Mesothelial cell of epicardium (in vitro differentiated cells): Measurements from ENCODE around the gene AK2. TPM values are rescaled to one million over a fixed set of nuclear protein-coding genes. Genes with fewer than 3 reads are reported as not detected.
A peak's percentile ranks its signal among the peaks of the same experiment; 100 is the strongest.

Source experiments
- DNase-seq, 2 experiments: peaks; one replicate each; pipeline ENCODE4 v3.0.0; 2021; ENCODE audit warnings: low spot score in 2 of 2; ENCODE audit not compliant: unreplicated experiment in 2 of 2
- H3K27ac Mint-ChIP-seq: 2 replicates; pipeline ENCODE4 v1.8.0; 2021; ENCODE audit warnings: mixed read lengths
- H3K27me3 Mint-ChIP-seq: 2 replicates; pipeline ENCODE4 v1.8.0; 2021; ENCODE audit warnings: low read depth, mixed read lengths
- H3K36me3 Mint-ChIP-seq: 2 replicates; pipeline ENCODE4 v1.8.0; 2021; ENCODE audit warnings: mixed read lengths
- H3K4me1 Mint-ChIP-seq: 2 replicates; pipeline ENCODE4 v1.8.0; 2021; ENCODE audit warnings: mixed read lengths
- H3K4me3 Mint-ChIP-seq: 2 replicates; pipeline ENCODE4 v1.8.0; 2021; ENCODE audit warnings: mild to moderate bottlenecking, moderate library complexity, mixed read lengths
- H3K9me3 Mint-ChIP-seq: 2 replicates; pipeline ENCODE4 v1.8.0; 2021; ENCODE audit warnings: mixed read lengths
- CTCF ChIP-seq: fragments of 200-600 bp; sonication (generic); IDR thresholded peaks from one replicate; pipeline ENCODE4 v1.5.0; 2021; ENCODE audit warnings: antibody characterized with exemption; ENCODE audit not compliant: unreplicated experiment
- total RNA-seq: library from RNA; stranded (reverse); gene quantifications from 3 replicates; pipeline ENCODE4 v1.2.1, GENCODE V29; 2021

The AK2 gene
- total RNA-seq, 1 donor from 2014 or later: 139 TPM

DNA sequence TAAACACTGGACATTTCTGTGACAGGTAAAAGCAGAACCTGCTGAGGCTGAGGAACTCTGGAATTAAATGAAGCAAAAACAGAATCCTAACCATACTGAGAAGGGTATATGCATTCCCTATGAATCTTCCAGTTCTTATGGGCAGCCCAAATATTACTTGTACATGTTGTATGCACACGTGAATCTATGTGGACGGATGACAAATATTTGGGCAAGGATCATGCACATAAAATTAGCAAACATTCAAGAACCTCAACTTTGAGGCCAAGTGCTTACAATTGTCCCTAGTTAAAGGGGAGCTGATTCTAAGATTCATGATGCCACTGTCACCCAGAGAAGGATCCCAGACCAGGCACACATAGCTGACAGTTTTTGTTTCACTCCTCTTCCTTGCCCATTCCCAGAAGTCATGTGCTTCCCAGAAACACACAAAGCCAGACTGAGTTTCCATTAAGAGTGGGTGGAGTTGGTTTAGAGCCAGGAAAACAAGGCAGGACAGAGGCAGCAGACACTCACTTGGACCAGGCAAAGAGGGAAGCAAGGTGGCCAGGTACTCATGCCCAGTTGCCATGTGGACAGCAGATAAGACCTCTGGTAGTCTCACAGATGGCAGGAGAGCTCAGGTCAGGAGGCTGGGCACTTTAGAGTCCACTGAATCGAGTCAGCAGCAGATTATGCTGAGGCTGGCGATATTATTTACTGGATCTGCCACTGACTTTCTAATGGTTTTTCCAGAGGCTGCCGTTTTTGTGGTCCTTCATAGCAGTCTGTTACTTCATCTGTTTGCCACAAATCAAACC, 25.6 kb downstream of the AK2 start:
- no peak overlapping the region for H3K4me3 Mint-ChIP-seq
- no peaks in the 10 kb centered on the region for H3K27me3 Mint-ChIP-seq
- no peaks in the 10 kb centered on the region for H3K9me3 Mint-ChIP-seq
- H3K4me1 Mint-ChIP-seq: peaks cover 10% of the 10 kb centered on the region
- no peak for TF ChIP-seq CTCF
- peaks cover 44% of the 10 kb centered on the region for H3K36me3 Mint-ChIP-seq
- no peak overlapping the region for H3K27ac Mint-ChIP-seq
- no peak for DNase-seq

GRCh38 chr1:33009561-33009960, 27.1 kb downstream of the AK2 start:
- DNase-seq: no peak
- peaks cover 23% of the 10 kb centered on the region for H3K4me1 Mint-ChIP-seq
- H3K36me3 Mint-ChIP-seq: peaks cover 44% of the 10 kb centered on the region
- TF ChIP-seq CTCF: no peak
- no peaks in the 10 kb centered on the region for H3K9me3 Mint-ChIP-seq
- H3K27me3 Mint-ChIP-seq: no peaks in the 10 kb centered on the region
- no peak overlapping the region for H3K27ac Mint-ChIP-seq
- no peak overlapping the region for H3K4me3 Mint-ChIP-seq

DNA sequence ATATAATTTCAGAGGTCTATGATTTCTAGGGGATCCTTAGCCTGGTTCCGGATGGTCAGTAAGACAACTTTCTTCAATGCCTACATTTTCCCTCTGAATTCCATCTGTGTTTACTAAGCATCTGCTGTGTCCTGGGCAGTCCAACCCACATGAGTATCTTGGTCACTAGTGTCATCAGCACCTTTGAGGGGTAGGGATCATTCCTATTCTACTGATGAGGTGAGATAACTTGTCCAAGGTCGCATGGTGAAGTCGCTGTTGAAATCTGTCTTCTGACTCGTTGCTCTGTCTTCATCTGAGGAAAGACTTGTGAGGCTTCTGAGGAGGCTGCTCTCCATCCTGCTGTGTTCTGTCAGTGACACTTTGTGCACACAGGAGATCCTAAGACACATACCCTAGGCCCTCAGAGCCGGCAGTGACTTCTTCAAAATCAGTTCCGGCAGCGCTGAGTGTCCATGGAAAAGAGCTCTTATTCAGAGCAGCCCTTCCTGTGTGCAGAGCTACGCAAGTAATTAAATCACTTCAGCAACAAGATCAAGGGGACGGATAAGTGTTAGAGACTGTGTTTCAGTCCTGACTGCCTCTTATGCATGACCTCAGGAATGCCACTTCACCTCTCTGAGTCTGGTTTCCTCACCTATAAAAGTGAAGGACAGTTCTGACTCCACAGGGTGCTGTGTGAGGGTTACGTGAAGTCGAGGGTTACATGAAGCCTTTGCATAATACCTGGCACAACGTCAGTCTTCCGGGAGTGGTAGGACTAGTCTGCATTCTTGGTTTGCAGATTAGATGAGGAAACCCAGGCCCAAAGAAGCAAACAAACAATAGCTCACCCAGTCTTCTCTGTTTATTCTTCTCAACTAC, 28.4 kb downstream of the AK2 start:
- Mint-ChIP-seq H3K4me1 (peaks cover 31% of the 10 kb centered on the region), H3K27ac (no peak overlapping the region), H3K9me3 (no peaks in the 10 kb centered on the region), H3K36me3 (peaks cover 39% of the 10 kb centered on the region), H3K4me3 (no peak overlapping the region), H3K27me3 (no peaks in the 10 kb centered on the region)
- no peak for TF ChIP-seq CTCF
- DNase-seq: no peak

GRCh38 chr1:33007190-33008050, 29.3 kb downstream of the AK2 start:
- Mint-ChIP-seq H3K27me3 (no peaks in the 10 kb centered on the region), H3K27ac (peak overlapping the region; percentile 74), H3K4me1 (peaks cover 32% of the 10 kb centered on the region), H3K4me3 (no peak overlapping the region), H3K36me3 (peaks cover 33% of the 10 kb centered on the region), H3K9me3 (no peaks in the 10 kb centered on the region)
- no peak for DNase-seq
- TF ChIP-seq CTCF: no peak

- Mint-ChIP-seq H3K27ac (peak overlapping the region; percentile 51), H3K4me3 (no peak overlapping the region), H3K4me1 (peaks cover 32% of the 10 kb centered on the region), H3K27me3 (no peaks in the 10 kb centered on the region), H3K36me3 (peaks cover 20% of the 10 kb centered on the region), H3K9me3 (no peaks in the 10 kb centered on the region)
- no peak for TF ChIP-seq CTCF
- no peak for DNase-seq
These were observed 30.8 kb downstream of the AK2 start for GRCh38 chr1:33005838-33006421.
